MM.1S (cell line): Measurements from ENCODE around the gene MEIS2.

Source experiments
- DNase-seq: peaks from one replicate; pipeline ENCODE4 v3.0.0-alpha.2; 2015
- H2AFZ ChIP-seq: fragments of 300-600 bp; sonication (generic); 2 replicates; pipeline ENCODE4 v1.6.0; 2016; ENCODE audit warnings: antibody characterized with exemption, low read length
- H3F3A ChIP-seq: fragments of 300-600 bp; sonication (generic); 2 replicates; pipeline ENCODE4 v1.6.1; 2016; ENCODE audit warnings: mild to moderate bottlenecking, antibody characterized with exemption, low read length, moderate library complexity, mixed read lengths; ENCODE audit not compliant: insufficient read depth
- H3K27ac ChIP-seq: fragments of 300-600 bp; sonication (generic); 2 replicates; pipeline ENCODE4 v1.5.1; 2016; ENCODE audit warnings: mild to moderate bottlenecking, low read length
- H3K27me3 ChIP-seq: fragments of 300-600 bp; sonication (generic); replicated peaks from 2 replicates; pipeline ENCODE4 v1.6.0; 2016; ENCODE audit warnings: low read length; ENCODE audit not compliant: insufficient read depth
- H3K36me3 ChIP-seq: fragments of 300-600 bp; sonication (generic); replicated peaks from 2 replicates; pipeline ENCODE4 v1.6.1; 2016; ENCODE audit warnings: mild to moderate bottlenecking, low read length, mixed read lengths; ENCODE audit not compliant: insufficient read depth
- H3K4me1 ChIP-seq: fragments of 300-600 bp; sonication (generic); 2 replicates; pipeline ENCODE4 v1.6.1; 2016; ENCODE audit warnings: low read length, mixed read lengths
- H3K4me2 ChIP-seq: fragments of 300-600 bp; sonication (generic); 2 replicates; pipeline ENCODE4 v1.6.0; 2016; ENCODE audit warnings: low read depth, low read length
- H3K4me3 ChIP-seq: fragments of 300-600 bp; sonication (generic); 2 replicates; pipeline ENCODE4 v1.5.1; 2016; ENCODE audit warnings: low read length, mixed read lengths
- H3K79me2 ChIP-seq: fragments of 300-600 bp; sonication (generic); 2 replicates; pipeline ENCODE4 v1.6.1; 2016; ENCODE audit warnings: mixed run types, low read length, mixed read lengths
- H3K9ac ChIP-seq: fragments of 300-600 bp; sonication (generic); 2 replicates; pipeline ENCODE4 v1.6.1; 2016; ENCODE audit warnings: low read length, mixed read lengths
- H3K9me2 ChIP-seq: fragments of 300-600 bp; sonication (generic); replicated peaks from 2 replicates; pipeline ENCODE4 v1.6.1; 2016; ENCODE audit warnings: mild to moderate bottlenecking, low read length, mixed read lengths; ENCODE audit not compliant: insufficient read depth
- H3K9me3 ChIP-seq: fragments of 300-600 bp; sonication (generic); replicated peaks from 2 replicates; pipeline ENCODE4 v1.6.1; 2016; ENCODE audit warnings: mild to moderate bottlenecking, low read length, mixed read lengths; ENCODE audit not compliant: insufficient read depth
- H4K20me1 ChIP-seq: fragments of 300-600 bp; sonication (generic); 2 replicates; pipeline ENCODE4 v1.6.1; 2016; ENCODE audit warnings: mild to moderate bottlenecking, low read length, moderate library complexity, mixed read lengths; ENCODE audit not compliant: insufficient read depth
- EZH2 ChIP-seq: fragments of 300-600 bp; sonication (generic); optimal IDR thresholded peaks from 2 replicates; pipeline ENCODE3; 2017; ENCODE audit warnings: low read depth, mild to moderate bottlenecking, antibody characterized with exemption, low read length, mixed read lengths
- EZH2phosphoT487 ChIP-seq: fragments of 300-600 bp; sonication (generic); IDR thresholded peaks from 2 replicates; pipeline ENCODE4 v1.6.1; 2018; ENCODE audit warnings: antibody characterized with exemption, low read length
- TF ChIP-seq, protein P1 (sequence below): fragments of 300-600 bp; sonication (generic); IDR thresholded peaks from 2 replicates; pipeline ENCODE4 v1.5.1; 2016; ENCODE audit warnings: antibody characterized with exemption, low read length, mixed read lengths

Gene MEIS2

DNA sequence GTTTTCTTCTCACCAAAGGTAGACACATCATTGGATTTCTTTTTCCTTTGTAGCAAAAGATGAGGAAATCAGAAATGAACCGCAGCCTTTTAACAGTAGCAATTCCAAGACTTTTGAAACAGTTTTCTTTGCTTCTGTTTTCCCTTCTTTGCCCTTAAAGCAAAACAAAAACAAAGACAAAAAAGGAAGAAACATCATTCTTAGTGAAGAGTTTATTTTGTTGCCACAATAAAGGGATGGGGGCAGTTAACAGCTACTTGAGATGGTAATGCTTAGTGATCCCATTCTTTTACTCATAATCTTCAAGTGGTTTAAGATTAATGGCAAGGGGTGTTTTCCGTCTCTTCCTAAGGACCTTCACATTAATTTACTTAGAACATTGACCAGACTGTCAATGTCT lies 218.8 kb downstream of the MEIS2 start:
- no peak overlapping the region for H3K9ac ChIP-seq
- H3K27me3 ChIP-seq = peaks cover 8% of the 10 kb centered on the region; the same call in 1 of the 2 replicates
- H3K27ac ChIP-seq = no peak overlapping the region
- H3K36me3 ChIP-seq = no peaks in the 10 kb centered on the region
- no peak overlapping the region for H2AFZ ChIP-seq
- H3F3A ChIP-seq = no peaks in the 10 kb centered on the region
- H3K9me2 ChIP-seq = no peaks in the 10 kb centered on the region
- H3K4me2 ChIP-seq = no peak overlapping the region
- no peak for DNase-seq
- TF ChIP-seq EZH2phosphoT487 (no peak), EZH2 (no peak)
- TF ChIP-seq, protein P1, sequence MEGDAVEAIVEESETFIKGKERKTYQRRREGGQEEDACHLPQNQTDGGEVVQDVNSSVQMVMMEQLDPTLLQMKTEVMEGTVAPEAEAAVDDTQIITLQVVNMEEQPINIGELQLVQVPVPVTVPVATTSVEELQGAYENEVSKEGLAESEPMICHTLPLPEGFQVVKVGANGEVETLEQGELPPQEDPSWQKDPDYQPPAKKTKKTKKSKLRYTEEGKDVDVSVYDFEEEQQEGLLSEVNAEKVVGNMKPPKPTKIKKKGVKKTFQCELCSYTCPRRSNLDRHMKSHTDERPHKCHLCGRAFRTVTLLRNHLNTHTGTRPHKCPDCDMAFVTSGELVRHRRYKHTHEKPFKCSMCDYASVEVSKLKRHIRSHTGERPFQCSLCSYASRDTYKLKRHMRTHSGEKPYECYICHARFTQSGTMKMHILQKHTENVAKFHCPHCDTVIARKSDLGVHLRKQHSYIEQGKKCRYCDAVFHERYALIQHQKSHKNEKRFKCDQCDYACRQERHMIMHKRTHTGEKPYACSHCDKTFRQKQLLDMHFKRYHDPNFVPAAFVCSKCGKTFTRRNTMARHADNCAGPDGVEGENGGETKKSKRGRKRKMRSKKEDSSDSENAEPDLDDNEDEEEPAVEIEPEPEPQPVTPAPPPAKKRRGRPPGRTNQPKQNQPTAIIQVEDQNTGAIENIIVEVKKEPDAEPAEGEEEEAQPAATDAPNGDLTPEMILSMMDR = no peak
- H3K79me2 ChIP-seq = no peaks in the 10 kb centered on the region
- H3K9me3 ChIP-seq = no peaks in the 10 kb centered on the region
- no peak overlapping the region for H3K4me3 ChIP-seq
- no peaks in the 10 kb centered on the region for H4K20me1 ChIP-seq
- no peaks in the 10 kb centered on the region for H3K4me1 ChIP-seq

DNA sequence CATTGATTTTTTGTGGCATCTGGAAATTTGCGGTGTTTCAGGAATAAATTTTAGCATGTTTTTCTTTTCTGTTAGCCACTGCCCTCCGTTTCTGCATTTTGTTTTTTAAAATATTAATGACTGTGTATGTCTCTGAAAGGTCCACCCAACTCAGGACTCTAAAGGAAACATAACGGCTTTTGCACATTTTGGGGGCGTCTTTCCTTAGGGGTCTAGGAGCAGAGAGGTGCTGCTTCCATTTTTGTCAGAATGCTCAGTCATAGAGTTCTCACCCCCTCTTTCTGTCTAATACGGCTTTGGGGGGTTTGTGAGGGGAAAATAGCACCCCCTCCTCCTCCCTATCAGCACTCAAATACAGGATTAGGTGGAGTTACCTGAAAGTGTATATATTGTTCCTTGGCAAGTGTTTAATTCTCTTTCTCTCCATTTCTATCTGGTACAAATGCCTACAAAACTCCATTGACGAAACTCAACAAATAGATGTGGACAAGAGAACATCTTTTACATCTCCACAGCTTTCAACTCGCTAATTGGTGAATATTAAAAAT lies 219.4 kb downstream of the MEIS2 start:
- DNase-seq = no peak
- Histone ChIP-seq H3K27ac (no peak overlapping the region), H3K27me3 (peaks cover 8% of the 10 kb centered on the region; the same call in 1 of the 2 replicates), H3K36me3 (no peaks in the 10 kb centered on the region), H3K9ac (no peak overlapping the region), H3K9me3 (no peaks in the 10 kb centered on the region), H3K4me1 (no peaks in the 10 kb centered on the region), H3K9me2 (no peaks in the 10 kb centered on the region), H3K4me3 (no peak overlapping the region), H3K4me2 (no peak overlapping the region), H3F3A (no peaks in the 10 kb centered on the region), H3K79me2 (no peaks in the 10 kb centered on the region), H4K20me1 (no peaks in the 10 kb centered on the region), H2AFZ (no peak overlapping the region)
- TF ChIP-seq, protein P1 = no peak
- no peak for TF ChIP-seq EZH2phosphoT487

DNA sequence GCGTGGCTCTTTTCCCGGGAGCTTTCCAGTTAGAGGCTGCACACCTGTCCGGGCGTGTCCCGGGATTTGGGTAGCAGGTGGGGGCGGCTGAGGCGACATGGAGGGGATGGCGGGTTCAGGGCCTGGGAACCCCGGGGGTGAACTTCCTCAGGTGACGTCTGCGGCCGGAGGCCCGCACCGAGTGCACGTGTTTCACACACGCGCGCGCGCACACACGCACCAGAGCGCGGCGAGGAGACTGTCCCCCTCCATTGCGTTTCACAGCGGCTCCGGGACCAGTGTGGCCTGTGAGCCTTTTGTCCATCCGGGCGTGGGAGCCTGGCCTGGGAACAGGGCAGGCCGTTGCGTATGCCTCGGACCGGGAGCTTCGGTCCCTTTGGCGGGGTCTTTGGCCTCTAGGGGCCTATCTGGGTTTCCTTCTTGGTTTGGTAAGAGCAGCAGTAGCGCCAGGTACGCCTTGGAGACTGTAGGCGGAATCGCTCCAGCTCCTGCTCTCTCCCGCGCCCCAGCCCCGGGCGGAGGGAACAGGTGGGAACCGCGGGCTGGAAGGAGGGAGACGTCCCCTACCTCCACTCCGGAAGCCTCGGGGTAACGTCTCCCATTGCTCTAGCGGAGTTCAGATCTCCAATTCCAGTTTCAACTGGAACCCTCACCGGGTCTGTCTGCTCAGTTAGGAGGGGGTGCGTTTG lies 220.0 kb downstream of the MEIS2 start:
- H4K20me1 ChIP-seq = no peaks in the 10 kb centered on the region
- no peak overlapping the region for H3K27ac ChIP-seq
- H3F3A ChIP-seq = no peaks in the 10 kb centered on the region
- H3K79me2 ChIP-seq = no peaks in the 10 kb centered on the region
- H3K4me2 ChIP-seq = no peak overlapping the region
- no peak for DNase-seq
- no peak overlapping the region for H3K9ac ChIP-seq
- no peak overlapping the region for H2AFZ ChIP-seq
- H3K4me3 ChIP-seq = no peak overlapping the region
- peaks cover 8% of the 10 kb centered on the region; the same call in 1 of the 2 replicates for H3K27me3 ChIP-seq
- TF ChIP-seq, protein P1 = no peak
- no peak for TF ChIP-seq EZH2
- TF ChIP-seq EZH2phosphoT487 = no peak
- H3K36me3 ChIP-seq = no peaks in the 10 kb centered on the region
- H3K9me3 ChIP-seq = no peaks in the 10 kb centered on the region
- H3K4me1 ChIP-seq = no peaks in the 10 kb centered on the region
- no peaks in the 10 kb centered on the region for H3K9me2 ChIP-seq
